Right cardiac atrium (tissue), 5 donors: Measurements from ENCODE around the gene GK. TPM values are rescaled to one million over a fixed set of nuclear protein-coding genes. Genes with fewer than 3 reads are reported as not detected.
"Not testable (repeated sequence)": the region's sequence is repeated elsewhere in the genome, so short reads cannot be mapped to it uniquely, and the experiment has no call there.

Source experiments
- ATAC-seq, 2 donors: fragments of 200-7000 bp; cut with Tn5 transposase; one replicate each; pipeline versions ENCODE4 v1.8.0 to v1.9.1; 2020; ENCODE audit warnings: moderate library complexity in 2 of 2, mild to moderate bottlenecking in 1 of 2
- DNase-seq, 3 donors: peaks; one replicate each; pipeline ENCODE4 v3.0.0-alpha.2; 2020
- H3K27ac ChIP-seq: one replicate; pipeline ENCODE4 v1.5.1; 2013; ENCODE audit warnings: mild to moderate bottlenecking, low read length, control low read depth, moderate library complexity
- H3K27me3 ChIP-seq: one replicate; pipeline ENCODE4 v1.6.1; 2013; ENCODE audit not compliant: control insufficient read depth, insufficient read depth
- H3K4me1 ChIP-seq: one replicate; pipeline ENCODE4 v1.6.1; 2013; ENCODE audit warnings: low read length; ENCODE audit not compliant: control insufficient read depth, insufficient read depth
- H3K4me3 ChIP-seq: one replicate; pipeline ENCODE4 v1.5.1; 2013; ENCODE audit warnings: low read length, control low read depth
- H3K9me3 ChIP-seq: one replicate; pipeline ENCODE4 v1.6.1; 2013; ENCODE audit warnings: low read length; ENCODE audit not compliant: control insufficient read depth
- WGBS: extraction: QIAGEN DNeasy Blood & Tissue Kit; methylation state at CpG from one replicate; pipeline ENCODE4 v1.1.7; 2013; 5-methylcytosine and 5-hydroxymethylcytosine counted together
- intact Hi-C, 4 donors: fragments of 100-400 bp; cut with DNase I; formaldehyde crosslinking; loops; one replicate each; pipeline versions ENCODE4 v1.11.0 to v1.14.0; 2022 to 2023
- polyA plus RNA-seq: library from polyadenylated mRNA; stranded (reverse); fragments of 200-250 nt; gene quantifications from one replicate; pipeline ENCODE4 v1.2.3, GENCODE V29; 2013
- total RNA-seq, 4 donors: library from RNA; stranded (reverse); fragmentation: NEBNext Ultra II Directional; extraction: Animal tissue kit (Norgen Biotek cat#: 25700); gene quantifications; one replicate each; pipeline ENCODE4 v1.2.1, GENCODE V29; 2021
- donor health status: healthy with polysubstance abuse.
- donor health status: DM: no; HTN: yes; CAD: no.
- donor health status: DM: no; HTN: no; CAD: no.
- donor health status: DM: no; HTN: yes; CAD: no; lungs with severe emphysema.
- donor health status: DM: yes; HTN: yes; CAD: no.

Gene GK
- total and polyA plus RNA-seq, 5 donors: 2.9 to 7.1 (median 5.7) TPM

GRCh38 chrX:30627818-30628652 is 25.2 kb upstream of the GK start:
- Histone ChIP-seq H3K4me3 (no peak overlapping the region), H3K4me1 (no peaks in the 10 kb centered on the region), H3K27ac (no peak overlapping the region), H3K27me3 (no peaks in the 10 kb centered on the region), H3K9me3 (no peaks in the 10 kb centered on the region)
- intact Hi-C loops: no loop called here
- DNase-seq: no peak
- 71% methylated on average over 8 of the region's 8 CpGs for WGBS
- ATAC-seq: no peak

DNA sequence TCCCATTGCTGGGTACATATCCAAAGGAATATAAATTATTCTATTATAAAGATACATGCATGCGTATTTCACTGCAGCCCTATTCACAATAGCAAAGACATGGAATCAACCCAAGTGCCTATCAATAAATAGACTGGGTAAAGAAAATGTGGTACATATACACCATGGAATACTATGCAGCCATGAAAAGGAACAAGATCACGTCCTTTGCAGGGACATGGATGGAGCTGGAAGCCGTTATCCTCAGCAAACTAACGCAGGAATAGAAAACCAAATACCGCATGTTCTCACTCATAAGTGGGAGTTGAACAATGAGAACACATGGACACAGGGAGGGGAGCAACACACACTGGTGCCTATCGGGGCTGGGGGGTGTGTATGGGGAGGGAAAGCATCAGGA is 19.2 kb upstream of the GK start:
- H3K9me3 ChIP-seq, ATAC-seq, intact Hi-C loops, H3K27ac ChIP-seq, H3K27me3 ChIP-seq, DNase-seq, H3K4me3 ChIP-seq, H3K4me1 ChIP-seq: not testable (repeated sequence)
- WGBS: 90% methylated on average over 6 of the region's 6 CpGs

- DNase-seq (no peak), ATAC-seq (no peak)
- Histone ChIP-seq H3K27ac (no peak overlapping the region), H3K9me3 (no peaks in the 10 kb centered on the region), H3K4me3 (no peak overlapping the region), H3K27me3 (no peaks in the 10 kb centered on the region), H3K4me1 (no peaks in the 10 kb centered on the region)
- WGBS: 66% methylated on average over 4 of the region's 4 CpGs
- intact Hi-C loops: no loop called here
Measured at GRCh38 chrX:30635630-30636029, 17.6 kb upstream of the GK start.

DNA sequence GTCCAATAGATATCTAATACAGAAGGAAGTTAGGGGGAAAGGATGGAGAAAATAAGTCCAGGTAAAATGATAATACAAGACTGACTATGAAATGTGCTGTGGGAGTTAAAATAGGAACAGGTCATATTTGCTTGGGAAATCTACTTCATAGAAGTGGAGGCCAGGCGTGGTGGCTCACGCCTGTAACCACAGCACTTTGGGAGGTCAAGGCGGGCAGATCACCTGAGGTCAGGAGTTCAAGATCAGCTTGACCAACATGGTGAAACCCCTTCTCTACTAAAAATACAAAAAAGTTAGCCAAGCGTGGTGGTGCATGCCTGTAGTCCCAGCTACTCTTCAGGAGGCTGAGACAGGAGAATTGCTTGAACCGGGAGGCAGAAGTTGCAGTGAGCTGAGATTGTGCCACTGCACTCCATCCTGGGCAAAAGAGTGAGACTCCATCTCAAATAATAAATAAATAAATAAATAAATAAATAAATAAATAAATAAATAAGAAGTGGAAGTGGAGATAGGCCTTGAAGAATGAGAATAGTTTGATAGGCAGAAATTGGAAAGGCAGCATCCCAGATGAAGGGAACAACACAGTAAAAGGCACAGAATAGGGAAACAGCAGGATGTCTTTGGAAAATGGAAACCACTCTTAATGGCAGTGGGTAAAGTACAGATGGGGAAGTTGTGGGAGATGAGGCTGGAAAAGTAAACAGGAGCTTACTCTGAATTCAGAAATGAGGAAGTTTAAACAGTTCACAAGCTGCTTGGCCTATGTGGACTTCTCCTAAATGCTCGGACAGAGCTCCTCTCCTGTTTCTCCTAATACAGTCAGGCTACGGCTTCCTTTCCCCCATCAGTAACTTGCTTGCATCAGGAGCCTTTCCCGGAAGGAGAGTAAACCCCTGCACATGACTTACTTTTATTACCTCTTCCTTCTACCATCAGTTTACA is 15.1 kb upstream of the GK start:
- H3K4me3 ChIP-seq: no peak overlapping the region
- peak; percentile 41 to 44 for ATAC-seq
- no peaks in the 10 kb centered on the region for H3K27me3 ChIP-seq
- no peaks in the 10 kb centered on the region for H3K9me3 ChIP-seq
- intact Hi-C loops: no loop called here
- 89% methylated on average over 8 of the region's 8 CpGs for WGBS
- H3K27ac ChIP-seq: no peak overlapping the region
- no peaks in the 10 kb centered on the region for H3K4me1 ChIP-seq
- no peak for DNase-seq

GRCh38 chrX:30639702-30640101 is 13.5 kb upstream of the GK start:
- intact Hi-C loops, DNase-seq, H3K27me3 ChIP-seq, H3K4me3 ChIP-seq, H3K4me1 ChIP-seq, H3K9me3 ChIP-seq, H3K27ac ChIP-seq, ATAC-seq: not testable (repeated sequence)
- 88% methylated on average over 5 of the region's 5 CpGs for WGBS

DNA sequence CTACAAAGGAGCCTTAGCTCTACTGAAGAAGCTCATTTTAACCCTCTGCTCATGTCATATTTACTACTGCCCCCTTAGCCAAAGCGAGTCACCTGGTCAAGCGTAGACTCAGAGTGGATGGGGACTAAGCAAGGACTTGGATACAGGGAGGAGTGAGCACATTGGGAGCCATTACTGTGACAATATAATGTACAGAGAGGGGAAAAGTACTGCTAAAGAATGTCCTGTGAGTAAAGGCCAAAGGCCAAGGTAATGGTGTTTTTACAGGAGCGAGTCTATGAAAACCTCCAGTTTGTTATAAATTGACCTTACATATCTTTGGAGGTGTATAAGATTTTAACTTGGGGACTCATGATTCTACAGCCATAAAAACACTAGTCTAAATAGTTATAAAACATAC is 10.6 kb upstream of the GK start:
- Histone ChIP-seq H3K9me3 (no peaks in the 10 kb centered on the region), H3K4me1 (no peaks in the 10 kb centered on the region), H3K27ac (no peak overlapping the region), H3K4me3 (no peak overlapping the region), H3K27me3 (no peaks in the 10 kb centered on the region)
- no peak for ATAC-seq
- intact Hi-C loops: no loop called here
- WGBS: 91% methylated on average over 3 of the region's 3 CpGs
- DNase-seq: no peak

DNA sequence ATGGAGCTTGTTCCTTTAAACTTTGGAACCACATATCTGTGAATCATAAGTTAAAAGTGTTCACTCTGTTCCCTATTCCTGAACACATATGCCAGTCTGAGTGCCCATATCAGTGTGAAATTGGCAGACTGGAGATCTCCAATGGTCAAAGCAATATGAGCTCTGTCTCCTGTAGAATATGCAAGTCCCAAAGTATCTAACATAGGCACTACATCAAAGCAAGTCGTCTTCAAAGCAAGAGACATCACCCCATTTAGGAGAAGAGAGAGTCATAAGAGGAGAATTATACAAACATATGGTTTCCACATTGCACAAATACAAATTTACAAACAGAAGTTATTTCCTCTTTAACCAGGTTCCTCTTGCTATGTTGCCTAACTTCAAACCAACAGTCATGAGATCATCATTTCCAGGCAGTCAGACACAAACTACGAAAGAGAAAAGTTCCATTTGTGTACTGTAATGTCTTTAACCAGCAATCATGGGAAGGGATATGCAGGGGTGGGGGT is 9.9 kb upstream of the GK start:
- Histone ChIP-seq H3K4me3 (no peak overlapping the region), H3K27me3 (no peaks in the 10 kb centered on the region), H3K27ac (no peak overlapping the region), H3K4me1 (no peaks in the 10 kb centered on the region), H3K9me3 (no peaks in the 10 kb centered on the region)
- no peak for DNase-seq
- WGBS: 63% methylated on average over 2 of the region's 2 CpGs
- peak in 1 of 2 donors; percentile 31 for ATAC-seq
- intact Hi-C loops: no loop called here

DNA sequence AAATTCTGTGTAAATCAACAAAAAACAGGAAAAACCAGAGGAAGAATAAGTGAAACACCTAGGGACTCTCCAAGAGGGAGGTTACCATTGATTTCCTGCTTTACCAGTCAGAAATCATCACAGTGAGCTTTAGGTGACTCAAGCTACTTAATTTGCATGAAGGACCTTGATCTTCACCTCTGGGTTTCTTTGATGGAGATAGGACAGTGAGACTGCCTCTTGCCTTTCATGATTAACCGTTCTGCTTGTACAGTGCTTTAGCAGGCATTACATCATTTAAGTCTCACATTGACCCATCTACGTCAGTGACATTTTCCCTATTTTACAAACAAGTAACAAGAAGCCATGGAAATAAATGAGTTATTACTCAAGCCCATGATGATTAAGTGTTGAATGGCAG is 3.4 kb upstream of the GK start:
- Histone ChIP-seq H3K27ac (no peak overlapping the region), H3K4me3 (no peak overlapping the region), H3K27me3 (no peaks in the 10 kb centered on the region), H3K4me1 (no peaks in the 10 kb centered on the region), H3K9me3 (no peaks in the 10 kb centered on the region)
- intact Hi-C loops: no loop called here
- no peak for ATAC-seq
- WGBS: 61% methylated on average over 2 of the region's 2 CpGs
- DNase-seq: no peak

DNA sequence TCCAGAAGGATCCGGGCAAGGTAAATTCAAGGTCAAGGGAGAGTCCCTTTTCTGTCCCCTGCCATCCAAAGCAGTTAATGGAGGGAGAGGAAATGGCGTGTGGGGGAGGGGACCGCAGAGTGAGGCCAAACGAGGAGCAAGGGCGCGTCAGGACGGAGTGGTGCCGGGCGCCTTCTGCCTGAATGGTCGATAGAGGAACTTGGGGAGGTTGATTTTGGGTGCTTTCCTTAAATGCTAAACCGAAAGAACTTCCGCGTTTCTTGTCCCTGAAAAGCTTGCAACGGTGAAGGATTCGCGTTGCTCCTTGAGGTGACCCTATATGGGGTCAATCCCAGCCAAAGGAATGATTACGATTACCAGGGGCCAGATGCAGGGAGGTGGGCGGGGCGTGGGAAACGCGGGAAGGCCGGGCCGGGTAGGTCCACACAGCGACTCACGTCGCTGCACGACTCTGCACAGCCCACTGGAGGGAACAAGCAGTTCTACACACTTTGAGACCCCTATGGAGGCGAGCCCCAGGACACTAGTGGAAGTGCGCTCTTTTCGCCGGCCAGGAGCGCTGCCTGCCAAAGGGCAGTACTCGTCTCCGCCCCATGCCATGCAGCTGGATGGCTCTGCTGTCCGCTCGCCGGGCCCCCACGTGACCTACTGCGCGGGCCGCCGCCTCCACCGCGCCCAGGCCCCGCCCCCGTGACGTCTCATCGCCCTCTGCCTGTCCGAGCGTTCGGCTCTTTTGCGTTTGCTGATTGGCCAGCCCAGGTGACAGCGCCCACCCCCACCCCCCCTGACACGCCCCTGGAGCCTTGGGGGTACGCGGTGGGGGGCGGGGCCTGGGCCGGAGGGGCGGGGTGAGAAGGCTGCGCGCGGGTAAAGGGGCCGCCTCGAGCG is 452 bp upstream of the GK start:
- Histone ChIP-seq H3K4me3 (peak overlapping the region; percentile 60), H3K9me3 (no peaks in the 10 kb centered on the region), H3K4me1 (no peaks in the 10 kb centered on the region), H3K27ac (peak overlapping the region; percentile 66), H3K27me3 (no peaks in the 10 kb centered on the region)
- intact Hi-C loops: no loop called here
- peak; percentile 99 for ATAC-seq
- DNase-seq: peak; percentile 93 to 98 (median 97)
- under 1% methylated on average over 65 of the region's 65 CpGs for WGBS

- DNase-seq, intact Hi-C loops, H3K4me1 ChIP-seq, H3K27ac ChIP-seq, H3K9me3 ChIP-seq, ATAC-seq, H3K27me3 ChIP-seq: not testable (repeated sequence)
- H3K4me3 ChIP-seq: peak overlapping the region; percentile 60
- WGBS: 92% methylated on average over 13 of the region's 13 CpGs
Measured at GRCh38 chrX:30654386-30654785, 1.2 kb downstream of the GK start.
